OCI-LY1 (cell line): ENCODE measurements around the gene NEXMIF.
"Not testable (repeated sequence)": the region's sequence is repeated elsewhere in the genome, so short reads cannot be mapped to it uniquely, and the experiment has no call there.

Experiments used
- H2AFZ ChIP-seq: fragments of 200-600 bp; sonication (generic), shearing (Covaris generic); 2 replicates; pipeline ENCODE4 v1.6.0; 2014; ENCODE audit warnings: antibody characterized with exemption, mild to moderate bottlenecking, low read length
- H3F3A ChIP-seq: fragments of 200-600 bp; sonication (generic), shearing (Covaris generic); 2 replicates; pipeline ENCODE4 v1.6.0; 2014; ENCODE audit warnings: mild to moderate bottlenecking, antibody characterized with exemption, low read length, moderate library complexity; ENCODE audit not compliant: insufficient read depth
- H3K27ac ChIP-seq: fragments of 200-600 bp; sonication (generic); 2 replicates; pipeline ENCODE4 v1.5.1; 2014; ENCODE audit warnings: low read length, mixed run types, mild to moderate bottlenecking, low read depth; ENCODE audit not compliant: poor library complexity, severe bottlenecking
- H3K27me3 ChIP-seq: fragments of 200-600 bp; sonication (generic); 2 replicates; pipeline ENCODE4 v1.6.0; 2014; ENCODE audit warnings: antibody characterized with exemption, mild to moderate bottlenecking, low read length, moderate library complexity; ENCODE audit not compliant: insufficient read depth
- H3K36me3 ChIP-seq: fragments of 200-600 bp; sonication (generic); 2 replicates; pipeline ENCODE4 v1.6.1; 2014; ENCODE audit warnings: mild to moderate bottlenecking, antibody characterized with exemption, low read length, moderate library complexity, mixed read lengths; ENCODE audit not compliant: insufficient read depth
- H3K4me1 ChIP-seq: fragments of 200-600 bp; sonication (generic); 2 replicates; pipeline ENCODE4 v1.5.1; 2014; ENCODE audit warnings: mild to moderate bottlenecking, low read length, moderate library complexity; ENCODE audit not compliant: insufficient read depth, severe bottlenecking
- H3K4me2 ChIP-seq: fragments of 200-600 bp; sonication (generic), shearing (Covaris generic); 2 replicates; pipeline ENCODE4 v1.6.1; 2014; ENCODE audit warnings: low read length
- H3K4me3 ChIP-seq: fragments of 200-600 bp; sonication (generic); 2 replicates; pipeline ENCODE4 v1.5.1; 2014; ENCODE audit warnings: low read length, low read depth, mild to moderate bottlenecking, mixed read lengths; ENCODE audit not compliant: poor library complexity, severe bottlenecking
- H3K79me2 ChIP-seq: fragments of 200-600 bp; shearing (Covaris generic); 2 replicates; pipeline ENCODE4 v1.6.1; 2016; ENCODE audit warnings: mixed run types, low read length, mixed read lengths; ENCODE audit not compliant: insufficient read depth
- H3K9ac ChIP-seq: fragments of 200-600 bp; sonication (generic), shearing (Covaris generic); 2 replicates; pipeline ENCODE4 v1.6.1; 2014; ENCODE audit warnings: mild to moderate bottlenecking, low read length, mixed read lengths
- H3K9me2 ChIP-seq: fragments of 200-600 bp; sonication (generic), shearing (Covaris generic); 2 replicates; pipeline ENCODE4 v1.6.1; 2014; ENCODE audit warnings: low read depth, mild to moderate bottlenecking, low read length, mixed read lengths
- H3K9me3 ChIP-seq: fragments of 200-600 bp; shearing (Covaris generic); 2 replicates; pipeline ENCODE4 v1.6.1; 2014; ENCODE audit warnings: low read length, mixed read lengths
- H4K20me1 ChIP-seq: fragments of 200-600 bp; sonication (generic), shearing (Covaris generic); 2 replicates; pipeline ENCODE4 v1.6.0; 2016; ENCODE audit warnings: mild to moderate bottlenecking, low read length; ENCODE audit not compliant: insufficient read depth
- CTCF ChIP-seq: fragments of 200-600 bp; sonication (generic), shearing (Covaris generic); IDR thresholded peaks from 2 replicates; pipeline ENCODE4 v1.5.1; 2017; ENCODE audit warnings: mild to moderate bottlenecking, antibody characterized with exemption, low read length, moderate library complexity, mixed read lengths
- EZH2 ChIP-seq: fragments of 200-600 bp; sonication (generic), shearing (Covaris generic); IDR thresholded peaks from 2 replicates; pipeline ENCODE4 v1.8.0; 2017; ENCODE audit warnings: borderline replicate concordance, mixed run types, mild to moderate bottlenecking, antibody characterized with exemption, low read length, moderate library complexity, mixed read lengths

NEXMIF gene

GRCh38 chrX:74902806-74903205 lies 22.4 kb downstream of the NEXMIF start:
- Histone ChIP-seq H3K9ac (no peak overlapping the region), H3F3A (no peaks in the 10 kb centered on the region), H3K27me3 (no peaks in the 10 kb centered on the region), H3K79me2 (no peaks in the 10 kb centered on the region), H3K4me2 (no peak overlapping the region), H4K20me1 (no peaks in the 10 kb centered on the region), H3K36me3 (no peaks in the 10 kb centered on the region), H2AFZ (no peak overlapping the region), H3K9me3 (no peaks in the 10 kb centered on the region), H3K27ac (no peak overlapping the region), H3K9me2 (no peaks in the 10 kb centered on the region), H3K4me3 (no peak overlapping the region), H3K4me1 (no peaks in the 10 kb centered on the region)
- no peak for TF ChIP-seq EZH2
- no peak for TF ChIP-seq CTCF

GRCh38 chrX:74892561-74892960 lies 32.7 kb downstream of the NEXMIF start:
- Histone ChIP-seq H3K27ac (no peak overlapping the region), H3K27me3 (no peaks in the 10 kb centered on the region), H3K79me2 (no peaks in the 10 kb centered on the region), H4K20me1 (no peaks in the 10 kb centered on the region), H3K4me1 (no peaks in the 10 kb centered on the region), H3K9me3 (no peaks in the 10 kb centered on the region), H3K9ac (no peak overlapping the region), H3F3A (no peaks in the 10 kb centered on the region), H3K4me3 (no peak overlapping the region), H3K4me2 (no peak overlapping the region), H2AFZ (no peak overlapping the region), H3K36me3 (no peaks in the 10 kb centered on the region), H3K9me2 (no peaks in the 10 kb centered on the region)
- no peak for TF ChIP-seq CTCF
- no peak for TF ChIP-seq EZH2

- Histone ChIP-seq H3K4me2 (no peak overlapping the region), H3K79me2 (no peaks in the 10 kb centered on the region), H2AFZ (no peak overlapping the region), H3K27ac (no peak overlapping the region), H3K36me3 (no peaks in the 10 kb centered on the region), H3K4me3 (no peak overlapping the region), H3K9ac (no peak overlapping the region), H4K20me1 (no peaks in the 10 kb centered on the region), H3K9me3 (no peaks in the 10 kb centered on the region), H3K27me3 (no peaks in the 10 kb centered on the region), H3K9me2 (no peaks in the 10 kb centered on the region), H3F3A (no peaks in the 10 kb centered on the region), H3K4me1 (no peaks in the 10 kb centered on the region)
- no peak for TF ChIP-seq CTCF
- no peak for TF ChIP-seq EZH2
Measured at GRCh38 chrX:74890676-74891430, 34.4 kb downstream of the NEXMIF start.

- not testable (repeated sequence) for H4K20me1 ChIP-seq, H3F3A ChIP-seq, H3K4me1 ChIP-seq, H3K9me2 ChIP-seq, H3K27me3 ChIP-seq, H3K27ac ChIP-seq, H3K9me3 ChIP-seq, H3K36me3 ChIP-seq, H3K4me2 ChIP-seq, H2AFZ ChIP-seq, H3K9ac ChIP-seq, H3K79me2 ChIP-seq, H3K4me3 ChIP-seq
Measured at GRCh38 chrX:74882383-74882782, 42.9 kb downstream of the NEXMIF start.
